HG03097 (cell line): ENCODE measurements around the gene APOBEC3C.
"Not testable (repeated sequence)": the region's sequence is repeated elsewhere in the genome, so short reads cannot be mapped to it uniquely, and the experiment has no call there.

ENCODE experiments used
- ATAC-seq: cut with Tn5 transposase; IDR thresholded peaks from one replicate; pipeline ENCODE4 v1.9.1; 2021; ENCODE audit not compliant: unreplicated experiment, low FRiP score

APOBEC3C gene

GRCh38 chr22:38981992-38982927, 31.8 kb upstream of the APOBEC3C start, which contains the start of gene APOBEC3B:
Gene APOBEC3B (plus strand): TSS chr22:38982347. CDS start chr22:38982454, 107 bp downstream.
- ATAC-seq: peak; percentile 38

DNA sequence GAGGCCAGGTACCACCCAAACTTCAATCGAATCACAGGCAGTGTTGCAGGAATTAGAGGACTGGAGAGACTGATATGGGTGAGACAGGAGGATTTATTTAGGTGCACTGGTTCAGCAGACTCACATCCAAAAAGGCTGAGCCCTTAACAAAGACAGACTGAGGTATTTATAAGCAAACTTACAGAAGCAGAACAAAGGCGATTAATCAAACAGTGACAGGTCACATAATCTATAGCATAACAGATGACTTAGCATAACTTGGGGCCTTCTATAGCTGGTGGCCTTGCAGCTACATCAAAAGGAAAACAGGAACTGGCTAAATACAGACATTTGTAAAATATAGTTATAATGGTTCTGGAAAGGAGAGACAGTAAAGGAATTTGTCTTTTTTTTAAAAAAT, 29.8 kb upstream of the APOBEC3C start:
- ATAC-seq: no peak

DNA sequence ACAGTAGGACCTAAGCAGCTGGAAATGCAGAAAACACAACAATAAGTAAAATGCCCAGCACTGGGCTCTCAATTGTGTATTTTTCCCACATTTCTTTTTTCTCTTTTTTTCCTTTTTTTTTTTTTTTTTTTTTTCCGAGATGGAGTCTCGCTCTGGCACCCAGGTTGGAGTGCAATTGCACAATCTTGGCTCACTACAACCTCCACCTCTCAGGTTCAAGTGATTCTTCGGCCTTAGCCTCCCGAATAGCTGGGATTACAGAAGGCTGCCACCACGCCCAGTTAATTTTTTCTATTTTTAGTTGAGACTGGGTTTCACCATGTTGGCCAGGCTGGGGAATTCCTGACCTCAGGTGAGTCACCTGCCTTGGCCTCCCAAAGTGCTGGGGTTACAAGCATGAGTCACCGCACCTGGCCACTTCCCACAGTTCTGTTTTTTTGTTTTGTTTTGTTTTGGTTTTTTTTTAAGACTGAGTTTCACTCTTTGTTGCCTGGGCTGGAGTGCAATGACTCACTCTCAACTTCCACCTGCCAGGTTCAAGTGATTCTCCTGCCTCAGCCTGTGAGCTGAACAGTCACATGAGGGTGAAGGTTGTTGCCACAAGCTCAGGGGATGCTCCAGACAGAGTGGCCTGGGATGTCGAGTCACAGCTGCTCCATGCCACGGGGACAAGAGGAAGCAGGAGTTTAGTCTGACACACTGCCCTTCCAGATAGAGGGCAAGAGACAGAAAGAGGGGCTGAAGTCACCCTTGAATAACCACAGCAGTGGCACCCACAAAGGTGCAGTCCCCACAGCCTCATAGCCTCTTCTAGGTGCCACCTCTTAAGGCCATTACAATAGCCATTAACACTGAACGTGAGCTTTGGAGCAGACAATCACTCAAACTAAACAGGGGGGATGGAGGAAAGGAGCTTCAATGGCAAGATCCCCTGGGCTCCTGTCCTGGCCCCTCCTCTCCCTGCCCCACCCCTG, 29.0 kb upstream of the APOBEC3C start:
- ATAC-seq: peak; percentile 65

DNA sequence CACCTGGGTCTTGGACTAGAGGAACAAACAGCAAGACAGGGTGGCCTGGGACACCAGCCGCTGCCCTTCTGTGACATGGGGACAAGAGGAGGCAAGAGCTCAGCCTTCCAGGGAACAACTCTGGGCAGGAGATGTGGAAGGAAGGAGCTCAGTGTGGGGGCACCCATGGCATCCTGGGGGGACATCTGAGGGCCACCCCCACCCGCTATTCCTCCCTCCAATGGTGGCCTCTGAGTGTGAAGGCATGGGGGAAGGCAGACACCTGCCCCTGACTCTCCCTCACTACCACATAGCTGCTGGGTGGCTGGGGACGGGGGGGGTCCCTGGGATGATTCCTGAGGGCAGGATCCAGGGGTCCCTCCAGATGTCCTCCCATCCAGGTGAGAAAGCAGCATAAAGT, 27.4 kb upstream of the APOBEC3C start:
- no peak for ATAC-seq

DNA sequence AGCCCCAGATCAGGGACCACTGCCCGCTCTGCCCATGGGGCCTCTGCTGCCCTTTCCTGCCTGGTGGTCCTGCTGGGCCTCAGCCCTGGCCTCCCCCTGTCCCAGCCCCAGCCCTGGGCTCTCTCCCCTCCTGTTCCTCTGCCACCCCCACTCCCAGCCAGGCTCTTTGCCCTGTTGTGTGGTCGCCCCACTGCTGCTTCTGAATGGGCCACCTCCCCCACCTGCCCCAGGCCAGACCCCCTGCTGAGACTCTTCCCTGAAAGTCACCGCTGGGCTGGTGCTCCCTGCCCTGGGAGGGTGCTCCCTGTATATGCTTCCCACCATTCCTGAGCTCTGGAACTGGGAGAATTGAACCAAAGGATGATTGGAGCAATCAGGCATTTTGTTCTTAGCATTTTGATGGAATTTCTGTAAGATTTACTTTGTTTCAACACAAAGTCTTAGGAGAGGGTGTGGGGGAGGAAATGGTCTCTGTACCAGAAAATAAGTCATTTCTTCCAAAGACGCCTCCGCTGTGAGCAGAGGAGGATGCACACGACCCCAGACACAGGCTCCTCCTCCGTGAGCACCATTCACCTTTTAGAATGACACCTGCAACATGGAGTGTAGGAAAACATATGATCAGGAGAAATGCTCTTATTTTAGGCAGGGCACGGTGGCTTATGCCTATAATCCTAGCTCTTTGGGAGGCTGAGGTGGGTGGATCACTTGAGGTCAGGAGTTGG, 26.7 kb upstream of the APOBEC3C start:
- no peak for ATAC-seq

DNA sequence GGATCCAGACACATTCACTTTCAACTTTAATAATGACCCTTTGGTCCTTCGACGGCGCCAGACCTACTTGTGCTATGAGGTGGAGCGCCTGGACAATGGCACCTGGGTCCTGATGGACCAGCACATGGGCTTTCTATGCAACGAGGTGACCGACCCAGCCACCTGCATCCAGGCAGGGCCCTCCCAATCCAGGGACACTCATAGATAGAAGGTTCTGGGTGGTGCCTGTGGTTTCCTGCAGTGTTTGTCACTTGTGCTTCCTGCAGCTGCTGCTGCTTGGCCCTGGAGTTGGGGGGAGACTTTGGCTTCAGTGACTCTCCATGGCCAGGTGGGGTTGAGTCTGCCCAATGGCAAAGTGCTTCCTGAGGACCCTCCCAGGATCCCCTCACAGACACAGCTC, 24.6 kb upstream of the APOBEC3C start:
- no peak for ATAC-seq

DNA sequence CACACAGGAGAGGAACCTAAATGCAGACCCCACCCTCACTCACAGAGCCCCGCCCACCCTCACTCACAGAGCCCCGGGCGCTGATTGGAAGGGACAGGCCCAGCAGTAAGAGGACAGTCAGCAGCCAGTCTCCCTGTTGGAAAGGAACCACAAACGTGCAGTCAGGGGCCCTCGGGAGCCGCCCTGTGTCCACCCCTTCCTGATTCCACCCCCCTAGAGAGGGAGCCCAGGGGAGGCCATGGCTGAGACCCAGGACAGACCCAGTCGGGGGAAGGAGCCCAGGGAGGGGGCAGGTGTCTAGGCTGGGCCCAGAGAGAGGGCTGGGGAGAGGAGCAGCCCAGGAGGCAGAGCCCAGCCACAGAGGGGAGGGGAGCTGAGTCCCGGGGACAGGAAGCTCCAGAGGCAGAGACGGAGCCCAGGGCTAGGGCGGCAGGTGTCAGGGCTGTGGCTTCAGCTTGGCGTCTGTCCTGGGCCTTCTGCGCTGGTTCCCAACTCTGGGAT, 21.1 kb upstream of the APOBEC3C start:
- not testable (repeated sequence) for ATAC-seq

DNA sequence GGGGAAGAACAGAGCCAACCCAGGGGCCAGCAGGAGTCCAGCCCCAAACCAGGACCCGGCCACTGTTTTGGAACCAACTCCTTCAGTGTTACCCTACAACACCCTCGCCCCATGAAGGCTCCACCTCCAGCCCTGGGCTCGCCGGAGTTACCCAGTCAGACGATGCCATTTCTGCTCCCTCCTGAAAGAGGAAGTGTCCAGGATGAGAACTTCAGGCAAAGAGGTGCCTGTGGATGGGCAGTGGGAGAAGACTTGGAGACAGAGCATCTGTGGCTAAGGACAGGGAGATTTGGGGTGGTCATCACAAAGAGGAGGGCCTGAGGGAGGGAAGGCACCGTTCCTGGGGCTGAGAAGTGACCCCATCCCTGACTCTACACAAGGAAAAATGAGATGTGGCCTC, 18.0 kb upstream of the APOBEC3C start:
- ATAC-seq: no peak

DNA sequence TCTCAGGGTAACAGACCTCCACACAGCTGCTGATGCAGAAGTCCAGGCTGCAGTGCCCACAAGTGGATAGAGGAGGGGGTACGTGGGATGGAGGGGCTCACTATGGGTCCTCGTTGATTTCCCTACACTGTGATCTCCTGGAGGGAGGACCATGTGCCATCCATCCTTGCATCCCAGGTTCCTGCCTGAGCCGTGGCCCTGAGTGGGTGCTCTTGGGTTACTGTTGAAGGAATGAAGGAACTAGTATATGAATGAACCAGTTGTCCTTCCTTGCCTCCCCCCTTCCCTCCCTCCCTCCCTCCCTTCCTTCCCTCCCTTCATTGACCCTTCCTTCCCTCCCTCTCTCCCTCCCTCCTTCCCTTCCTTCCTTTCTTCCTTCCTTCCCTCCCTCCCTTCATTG, 16.5 kb upstream of the APOBEC3C start:
- ATAC-seq: no peak

DNA sequence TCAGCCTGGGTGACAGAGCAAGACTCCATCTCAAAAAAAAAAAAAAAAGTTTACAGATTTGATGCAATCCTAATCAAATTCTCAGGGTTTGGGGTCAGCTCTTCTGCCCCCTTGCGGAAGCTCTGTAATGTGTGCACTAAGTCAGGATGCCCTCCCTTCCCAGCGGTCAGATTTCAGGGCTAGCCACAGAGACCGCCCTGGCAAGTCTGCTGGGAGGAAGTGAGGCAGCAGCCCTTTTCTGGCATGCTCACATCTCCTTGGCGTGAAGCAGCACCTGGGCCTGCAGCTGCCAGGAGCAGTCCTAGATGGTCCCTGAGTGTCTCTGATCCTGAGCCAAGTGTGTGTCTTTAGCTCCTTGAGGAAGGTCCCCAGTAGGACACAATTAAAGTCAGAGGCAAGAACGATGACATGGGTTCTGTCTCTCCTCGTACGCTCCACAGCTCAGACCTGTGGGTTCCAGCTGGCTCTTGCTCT, 10.9 kb upstream of the APOBEC3C start:
- no peak for ATAC-seq

DNA sequence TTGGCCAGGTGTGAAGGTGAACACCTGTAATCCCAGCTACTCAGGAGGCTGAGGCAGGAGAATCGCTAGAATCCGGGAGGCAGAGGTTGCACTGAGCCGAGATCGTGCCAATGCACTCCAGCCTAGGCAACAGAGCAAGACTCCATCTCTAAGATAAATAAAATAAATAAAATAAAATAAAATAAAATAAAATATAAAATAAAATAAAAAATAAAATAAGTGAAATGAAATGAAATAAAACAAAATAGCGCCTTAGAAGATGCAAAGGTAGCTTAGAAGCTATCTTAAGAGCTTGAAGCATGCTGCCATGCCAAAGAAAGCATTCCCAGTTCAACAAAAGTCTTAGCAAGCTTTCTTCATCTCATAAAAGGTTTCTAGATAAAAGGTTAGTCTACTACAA, 6.9 kb upstream of the APOBEC3C start:
- no peak for ATAC-seq

DNA sequence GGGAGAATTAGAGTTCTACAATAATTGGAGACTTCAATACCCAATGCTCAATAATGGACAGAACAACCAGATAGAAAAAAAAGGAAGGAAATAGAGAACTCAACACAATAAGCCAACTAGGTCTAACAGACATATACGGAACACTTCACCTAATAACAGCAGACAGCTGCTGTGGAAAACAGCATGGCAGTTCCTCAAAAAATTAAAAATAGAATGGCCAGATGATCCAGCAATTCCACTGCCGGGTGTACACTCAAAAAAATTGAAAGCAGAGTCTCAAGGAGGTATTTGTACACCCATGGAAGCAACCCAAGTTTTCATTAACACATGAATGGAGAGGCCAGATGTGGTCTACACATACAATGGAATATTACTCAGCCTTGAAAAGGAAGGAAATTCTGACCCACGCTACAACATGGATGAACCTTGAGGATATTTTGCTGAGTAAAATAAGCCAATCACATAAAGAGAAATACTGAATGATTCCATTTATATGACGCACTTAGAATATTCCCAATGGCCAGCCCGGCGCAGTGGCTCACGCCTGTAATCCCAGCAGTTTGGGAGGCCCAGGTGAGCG, 5.7 kb upstream of the APOBEC3C start:
- ATAC-seq: not testable (repeated sequence)

GRCh38 chr22:39010946-39011345, 3.1 kb upstream of the APOBEC3C start:
- no peak for ATAC-seq

DNA sequence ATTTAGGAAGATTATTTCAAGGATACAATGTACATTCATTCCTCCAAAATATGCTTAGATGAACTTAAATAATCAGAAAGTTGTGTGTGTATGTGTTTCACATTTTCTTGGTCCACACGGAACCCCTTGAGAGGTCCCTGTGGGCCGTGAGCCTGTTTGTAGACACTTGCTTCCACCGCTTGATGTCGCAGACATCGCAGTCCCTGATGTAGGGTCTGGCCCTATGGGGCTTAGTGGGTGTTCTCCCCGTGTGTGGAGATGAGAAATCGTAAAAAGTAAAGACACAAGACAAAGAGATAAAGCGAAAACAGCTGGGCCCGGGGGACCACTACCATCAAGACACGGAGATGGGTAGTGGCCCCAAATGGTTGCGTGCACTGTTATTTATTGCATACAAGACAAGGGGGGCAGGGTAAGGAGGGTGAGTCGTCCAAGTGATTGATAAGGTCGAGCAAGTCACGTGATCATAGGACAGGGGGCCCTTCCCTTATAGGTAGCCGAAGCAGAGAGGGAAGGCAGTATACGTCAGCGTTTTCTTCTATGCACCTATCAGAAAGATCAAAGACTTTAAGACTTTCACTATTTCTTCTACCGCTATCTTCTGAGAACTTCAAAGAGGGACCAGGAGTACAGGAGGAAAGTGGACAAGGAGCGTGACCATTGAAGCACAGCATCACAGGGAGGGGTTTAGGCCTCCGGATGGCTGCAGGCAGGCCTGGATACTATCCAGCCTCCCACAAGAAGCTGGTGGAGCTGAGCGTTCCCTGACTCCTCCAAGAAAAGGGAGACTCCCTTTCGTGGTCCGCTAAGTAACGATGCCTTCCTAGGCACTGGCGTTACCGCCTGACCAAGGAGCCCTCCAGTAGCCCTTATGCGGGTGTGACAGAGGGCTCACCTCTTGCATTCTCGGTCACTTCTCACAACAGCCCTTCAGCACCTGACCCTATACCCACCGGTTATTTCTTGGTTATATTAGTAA, 1.2 kb upstream of the APOBEC3C start:
- ATAC-seq: no peak

DNA sequence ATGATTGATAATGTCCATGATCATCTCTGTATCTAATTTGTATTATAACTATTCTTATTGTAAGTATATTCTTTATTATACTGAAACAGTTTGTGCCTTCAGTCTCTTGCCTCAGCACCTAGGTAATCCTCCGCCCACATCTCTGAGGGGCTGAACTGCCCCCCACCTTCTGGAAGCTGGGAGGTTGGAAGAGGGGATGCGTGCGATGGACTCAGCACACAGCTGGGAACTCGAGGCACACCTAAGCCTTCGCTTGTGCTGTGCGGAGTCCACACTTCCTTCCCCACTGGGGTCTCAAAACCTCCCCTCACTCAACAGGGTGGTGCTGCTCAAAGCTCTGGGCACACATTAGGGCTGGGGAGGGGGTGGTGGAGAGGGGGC, 506 bp upstream of the APOBEC3C start:
- ATAC-seq: peak; percentile 22

DNA sequence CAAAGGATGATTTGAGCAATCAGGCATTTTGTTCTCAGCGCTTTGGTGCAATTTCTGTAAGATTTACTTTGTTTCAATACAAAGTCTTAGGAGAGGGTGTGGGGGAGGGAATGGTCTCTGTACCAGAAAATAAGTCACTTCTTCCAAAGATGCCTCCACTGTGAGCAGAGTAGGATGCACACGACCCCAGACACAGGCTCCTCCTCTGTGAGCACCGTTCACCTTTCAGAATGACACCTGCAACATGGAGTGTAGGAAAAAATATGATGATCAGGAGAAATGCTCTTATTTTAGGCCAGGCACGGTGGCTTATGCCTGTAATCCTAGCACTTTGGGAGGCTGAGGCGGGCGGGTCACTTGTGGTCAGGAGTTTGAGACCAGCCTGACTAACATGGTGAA, 665 bp downstream of the APOBEC3C start:
- not testable (repeated sequence) for ATAC-seq

DNA sequence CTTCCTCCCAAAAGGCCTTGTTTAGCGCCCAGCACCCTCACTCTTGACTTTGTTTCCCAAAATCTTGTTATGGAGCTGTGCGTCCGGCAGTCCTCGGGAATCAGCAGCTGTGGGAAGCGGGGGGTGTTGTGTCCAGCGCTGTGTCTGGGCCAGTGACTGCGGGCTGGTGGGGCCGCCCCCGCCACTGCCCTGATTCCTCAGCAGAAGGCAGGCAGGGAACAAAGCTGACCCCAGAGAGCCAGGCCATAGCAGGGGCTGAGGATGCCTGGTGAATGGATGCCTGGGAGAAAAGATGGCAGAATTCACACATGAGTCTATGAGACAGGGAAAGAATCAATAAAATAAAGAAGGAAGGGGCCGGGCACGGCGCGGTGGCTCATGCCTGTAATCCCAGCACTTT, 2.5 kb downstream of the APOBEC3C start:
- ATAC-seq: no peak

DNA sequence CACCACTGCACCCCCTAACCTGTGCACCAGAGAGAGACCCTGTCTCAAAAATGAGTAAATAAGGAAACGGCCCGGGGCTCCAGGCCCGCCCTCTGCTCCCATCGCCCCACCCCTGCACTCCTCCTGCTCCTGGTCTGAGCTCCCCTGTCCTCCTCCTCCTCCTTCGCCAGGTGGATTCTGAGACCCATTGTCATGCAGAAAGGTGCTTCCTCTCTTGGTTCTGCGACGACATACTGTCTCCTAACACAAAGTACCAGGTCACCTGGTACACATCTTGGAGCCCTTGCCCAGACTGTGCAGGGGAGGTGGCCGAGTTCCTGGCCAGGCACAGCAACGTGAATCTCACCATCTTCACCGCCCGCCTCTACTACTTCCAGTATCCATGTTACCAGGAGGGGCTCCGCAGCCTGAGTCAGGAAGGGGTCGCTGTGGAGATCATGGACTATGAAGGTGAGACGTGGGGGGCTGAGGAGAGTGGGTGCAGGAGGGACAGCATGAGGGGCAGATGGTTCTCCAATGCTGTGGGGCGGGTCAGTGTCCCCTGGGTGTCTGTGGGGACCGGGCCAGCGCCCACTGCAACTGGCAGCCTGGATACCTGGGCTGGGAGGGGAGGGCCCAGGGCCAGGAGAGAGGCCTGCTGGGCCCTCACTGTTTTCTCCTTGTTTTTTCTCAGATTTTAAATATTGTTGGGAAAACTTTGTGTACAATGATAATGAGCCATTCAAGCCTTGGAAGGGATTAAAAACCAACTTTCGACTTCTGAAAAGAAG, 3.7 kb downstream of the APOBEC3C start:
- ATAC-seq: no peak
